ENCODE results near the gene C12orf50.
"Not testable (repeated sequence)": the region's sequence is repeated elsewhere in the genome, so short reads cannot be mapped to it uniquely, and the experiment has no call there.

Gene C12orf50

DNA sequence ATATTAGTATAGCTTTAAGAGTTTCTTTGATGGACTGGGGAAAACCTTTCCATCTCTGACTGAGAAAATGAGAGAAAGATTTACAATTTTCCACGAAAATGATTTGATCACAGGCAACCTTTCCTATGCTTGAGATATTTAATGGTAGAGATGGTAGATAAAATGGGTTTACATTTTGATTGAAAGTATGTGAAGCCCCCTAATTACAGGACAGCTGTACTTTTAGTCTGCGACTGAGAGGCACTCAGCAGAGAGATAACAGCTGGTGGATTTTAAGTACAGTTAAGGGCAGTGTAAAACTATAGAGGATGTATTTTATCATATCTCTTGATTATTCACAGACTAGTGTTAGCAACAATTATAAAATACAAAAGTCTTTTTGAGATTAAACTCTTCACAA is 40.7 kb downstream of the C12orf50 start:
- DNase-seq (ENCODE audit: low read depth in 3 of 3) = no peak

- DNase-seq (ENCODE audit: low read depth in 3 of 3) = no peak
Observed at GRCh38 chr12:87985069-87985675, 44.0 kb downstream of the C12orf50 start.

- DNase-seq (ENCODE audit: low read depth in 3 of 3) = no peak
Observed at GRCh38 chr12:87982208-87982607, 47.0 kb downstream of the C12orf50 start.

- no peak for DNase-seq (ENCODE audit: low read depth in 3 of 3)
Observed at GRCh38 chr12:87981495-87981894, 47.7 kb downstream of the C12orf50 start.

DNA sequence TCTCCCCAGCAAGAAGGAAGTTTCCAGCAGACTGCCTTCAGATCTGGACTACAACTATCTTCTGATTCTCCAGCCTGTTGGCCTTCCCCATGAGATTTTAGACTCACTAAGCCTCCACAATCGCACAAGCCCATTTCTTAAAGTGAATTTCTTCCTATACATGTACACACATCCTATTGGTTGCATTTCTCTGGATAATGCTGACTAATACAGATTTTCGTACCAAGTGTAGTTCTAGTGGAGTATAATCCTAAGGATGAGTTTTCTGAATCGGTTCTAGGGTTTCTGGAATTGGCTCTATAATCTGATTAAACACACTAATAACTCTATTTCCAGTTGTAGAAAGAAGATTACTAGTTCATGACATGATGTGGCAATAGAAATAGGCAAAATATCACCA is 53.3 kb downstream of the C12orf50 start:
- DNase-seq (ENCODE audit: low read depth in 3 of 3) = no peak

- DNase-seq (ENCODE audit: low read depth in 3 of 3) = no peak
Observed at GRCh38 chr12:87967871-87968270, 61.3 kb downstream of the C12orf50 start.

GRCh38 chr12:87960566-87960965 is 68.6 kb downstream of the C12orf50 start:
- no peak for DNase-seq (ENCODE audit: low read depth in 3 of 3)

DNA sequence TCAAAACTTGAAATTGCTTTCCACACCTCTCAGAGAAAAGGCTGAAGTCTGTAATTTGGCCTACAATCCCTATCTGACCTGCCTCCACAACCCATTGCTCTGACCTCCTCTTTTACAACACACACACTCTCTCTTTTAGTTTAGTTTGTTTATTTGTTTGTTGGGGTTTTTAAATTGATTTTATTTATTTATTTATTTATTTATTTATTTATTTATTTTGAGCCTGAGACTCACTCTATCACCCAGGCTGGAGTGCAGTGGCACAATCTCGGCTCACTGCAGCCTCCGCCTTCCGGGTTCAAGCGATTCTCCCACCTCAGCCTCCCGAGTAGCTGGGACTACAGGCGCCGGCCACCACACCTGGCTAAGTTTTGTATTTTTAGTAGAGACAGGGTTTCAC is 75.2 kb downstream of the C12orf50 start:
- not testable (repeated sequence) for DNase-seq (ENCODE audit: low read depth in 3 of 3)

DNA sequence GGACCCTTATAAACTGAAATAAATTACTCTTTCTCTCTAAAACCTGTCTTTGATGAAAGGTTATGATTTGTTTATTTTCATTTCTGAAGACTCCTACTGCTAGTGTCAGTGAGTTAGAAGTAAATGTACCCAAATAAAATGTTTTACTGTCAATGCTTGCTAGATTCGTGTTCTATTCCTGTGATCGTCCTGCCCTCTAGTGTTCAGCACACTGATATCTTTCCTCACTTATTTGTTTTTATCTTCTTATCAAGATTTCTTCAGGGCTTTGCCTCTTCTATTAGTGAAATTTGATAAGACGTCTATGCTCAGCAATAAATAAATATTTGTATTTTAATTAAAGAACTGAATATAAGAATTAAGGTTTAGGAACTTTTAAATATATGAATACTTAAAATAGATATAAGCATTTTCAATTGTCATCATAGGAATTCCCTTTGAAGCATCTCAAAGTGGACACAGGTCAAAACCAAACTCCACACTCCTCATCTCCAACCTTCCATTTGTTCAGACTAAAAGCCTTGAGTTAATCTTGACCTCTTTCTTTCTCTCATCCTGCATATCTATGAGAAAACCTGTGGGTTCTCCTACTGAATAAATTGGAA is 75.8 kb downstream of the C12orf50 start:
- no peak for DNase-seq (ENCODE audit: low read depth in 3 of 3)

- no peak for DNase-seq (ENCODE audit: low read depth in 3 of 3)
Observed at GRCh38 chr12:87952850-87953249, 76.4 kb downstream of the C12orf50 start.

DNA sequence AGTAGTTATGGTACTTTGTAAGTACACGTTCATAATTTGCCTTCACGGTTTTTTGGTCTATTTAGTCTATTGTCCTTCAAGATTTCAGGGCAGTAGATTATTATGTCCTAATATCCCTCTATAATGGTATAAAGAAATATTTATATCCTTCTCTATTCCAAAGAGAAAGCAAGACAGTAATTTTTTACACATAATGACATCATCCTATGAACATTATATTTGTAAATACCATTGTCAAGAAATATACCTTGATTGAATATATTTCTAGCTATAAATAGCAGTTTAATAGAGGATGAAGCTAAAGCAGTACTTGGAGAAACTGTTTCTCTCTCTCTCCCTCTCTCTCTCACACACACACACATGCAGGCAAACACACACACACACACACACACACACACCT is 77.0 kb downstream of the C12orf50 start:
- DNase-seq (ENCODE audit: low read depth in 3 of 3) = no peak

GRCh38 chr12:87943762-87944161 is 85.4 kb downstream of the C12orf50 start:
- DNase-seq (ENCODE audit: low read depth in 3 of 3) = no peak

DNA sequence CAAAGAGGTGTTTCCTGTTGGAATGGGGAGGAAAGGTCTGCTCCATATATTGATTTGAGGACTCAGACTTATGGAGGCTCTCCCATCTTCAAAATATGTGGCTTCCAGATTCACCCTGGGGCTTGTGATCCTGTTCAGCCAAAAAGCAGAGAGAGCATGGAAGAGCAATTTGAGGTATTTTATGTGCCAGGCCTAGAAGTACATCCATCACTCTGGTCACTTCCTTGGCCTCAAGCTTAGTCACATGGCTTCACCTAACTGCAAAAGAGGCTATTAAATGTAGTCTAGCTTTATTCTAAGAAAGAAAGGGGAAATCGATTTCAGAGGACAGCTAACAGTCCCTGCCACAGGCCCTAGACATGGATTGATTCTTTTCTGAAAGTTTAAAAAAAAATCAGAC is 86.2 kb downstream of the C12orf50 start:
- no peak for DNase-seq (ENCODE audit: low read depth in 3 of 3)

DNA sequence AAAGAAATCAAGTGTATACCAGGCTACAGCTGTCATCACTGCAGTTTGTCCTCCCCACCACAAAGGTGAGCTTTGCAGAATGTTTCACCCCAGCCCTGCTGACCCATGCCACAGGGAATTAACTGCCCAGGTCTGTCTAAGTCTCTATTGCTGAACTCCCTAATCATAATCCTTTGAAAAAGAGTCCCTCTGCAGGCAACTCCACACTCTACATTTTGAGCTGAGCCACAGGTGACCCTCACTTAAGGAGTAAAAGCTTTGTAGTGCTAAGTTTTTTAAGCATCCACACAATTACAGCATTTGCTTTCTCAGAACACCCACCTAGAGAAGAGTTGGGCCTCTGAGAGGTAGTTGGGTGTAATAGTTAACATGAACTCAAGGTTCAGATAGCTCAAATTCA is 90.0 kb downstream of the C12orf50 start:
- no peak for DNase-seq (ENCODE audit: low read depth in 3 of 3)

GRCh38 chr12:87935216-87935615 is 94.0 kb downstream of the C12orf50 start:
- DNase-seq (ENCODE audit: low read depth in 3 of 3) = no peak

GRCh38 chr12:87933991-87934390 is 95.2 kb downstream of the C12orf50 start:
- no peak for DNase-seq (ENCODE audit: low read depth in 3 of 3)

GRCh38 chr12:87931812-87932211 is 97.4 kb downstream of the C12orf50 start:
- DNase-seq (ENCODE audit: low read depth in 3 of 3) = no peak

DNA sequence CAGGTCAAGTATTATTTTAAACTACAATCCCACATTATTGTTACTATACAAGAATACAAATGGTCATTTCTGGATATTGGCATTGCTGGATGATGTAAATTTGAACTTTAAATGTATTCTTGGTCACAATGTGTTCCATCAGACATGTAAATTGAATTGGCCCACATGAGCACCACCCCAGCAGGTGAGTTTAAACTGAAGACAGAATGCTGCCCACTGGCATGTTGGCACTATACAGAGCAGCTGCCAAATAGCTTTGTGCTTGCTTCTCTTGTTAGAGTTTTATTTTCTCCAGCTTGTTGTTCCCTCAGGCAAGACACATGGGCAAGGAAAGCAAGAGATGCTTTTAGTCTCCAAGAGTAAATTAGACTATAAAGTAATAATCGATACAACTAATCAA is 98.6 kb downstream of the C12orf50 start:
- DNase-seq (ENCODE audit: low read depth in 3 of 3) = no peak

All from stimulated activated CD4-positive, alpha-beta T cell treated with anti-CD3 and anti-CD28 coated beads, TNF-alpha, amount 100 ng/mL, for 48 hours (primary cell).